DND-41 (cell line): ENCODE measurements around the gene SEPTIN11.

ENCODE experiments used
- ATAC-seq: fragments of 200-7000 bp; cut with Tn5 transposase; 3 replicates; pipeline ENCODE4 v1.9.1; 2021; ENCODE audit warnings: low read depth; ENCODE audit not compliant: insufficient read depth
- DNase-seq: peaks from one replicate; pipeline ENCODE4 v3.0.0-alpha.2; 2020
- H2AFZ ChIP-seq: 2 replicates; pipeline ENCODE4 v1.6.0; 2012; ENCODE audit warnings: low read depth, low read length
- H3K27ac ChIP-seq: 2 replicates; pipeline ENCODE4 v1.5.1; 2012; ENCODE audit warnings: low read length, inconsistent platforms
- H3K27me3 ChIP-seq: fragments of 200-600 bp; sonication (generic); 2 replicates; pipeline ENCODE4 v1.6.0; 2012; ENCODE audit warnings: low read length, mild to moderate bottlenecking, inconsistent platforms; ENCODE audit not compliant: insufficient read depth, poor library complexity
- H3K36me3 ChIP-seq: 2 replicates; pipeline ENCODE4 v1.5.1; 2012; ENCODE audit warnings: low read length, inconsistent platforms; ENCODE audit not compliant: insufficient read depth
- H3K4me1 ChIP-seq: 2 replicates; pipeline ENCODE4 v1.5.1; 2012; ENCODE audit warnings: mild to moderate bottlenecking, low read length; ENCODE audit not compliant: insufficient read depth
- H3K4me2 ChIP-seq: 2 replicates; pipeline ENCODE4 v1.6.0; 2012; ENCODE audit warnings: mild to moderate bottlenecking, moderate library complexity, low read length, inconsistent platforms; ENCODE audit not compliant: insufficient read depth
- H3K4me3 ChIP-seq, 2 experiments: fragments of 200-600 bp in 1 of 2; shearing (Covaris generic) in 1 of 2; 2 replicates each; pipeline ENCODE4 v1.5.1; 2012 to 2016; ENCODE audit warnings: inconsistent platforms in 2 of 2, low read length in 2 of 2, mild to moderate bottlenecking in 2 of 2, low read depth in 1 of 2, moderate library complexity in 1 of 2
- H3K79me2 ChIP-seq: 2 replicates; pipeline ENCODE4 v1.6.0; 2012; ENCODE audit warnings: low read length, inconsistent platforms; ENCODE audit not compliant: insufficient read depth
- H3K9ac ChIP-seq: 2 replicates; pipeline ENCODE4 v1.6.0; 2012; ENCODE audit warnings: low read depth, mild to moderate bottlenecking, inconsistent platforms, low read length, moderate library complexity
- H3K9me3 ChIP-seq: 2 replicates; pipeline ENCODE4 v1.5.1; 2012; ENCODE audit warnings: low read length, moderate library complexity, mild to moderate bottlenecking, inconsistent platforms; ENCODE audit not compliant: insufficient read depth, severe bottlenecking
- H4K20me1 ChIP-seq: 2 replicates; pipeline ENCODE4 v1.6.0; 2012; ENCODE audit warnings: low read length; ENCODE audit not compliant: insufficient read depth
- CTCF ChIP-seq: IDR thresholded peaks from 2 replicates; pipeline ENCODE4 v1.5.1; 2012; ENCODE audit warnings: borderline replicate concordance, low read length, moderate library complexity, mild to moderate bottlenecking; ENCODE audit not compliant: poor library complexity, severe bottlenecking; ENCODE audit errors: extremely low read depth
- EZH2 ChIP-seq: IDR thresholded peaks from 3 replicates; pipeline ENCODE4 v1.6.1; 2012; ENCODE audit warnings: borderline replicate concordance, low read depth, mild to moderate bottlenecking, moderate library complexity, low read length, inconsistent platforms; ENCODE audit not compliant: severe bottlenecking

SEPTIN11 gene

GRCh38 chr4:76958891-76959290 is 9.3 kb downstream of the SEPTIN11 start:
- no peak for DNase-seq
- no peak overlapping the region for H3K9ac ChIP-seq
- H2AFZ ChIP-seq = no peak overlapping the region
- no peaks in the 10 kb centered on the region for H3K27me3 ChIP-seq
- no peaks in the 10 kb centered on the region for H3K4me1 ChIP-seq
- no peaks in the 10 kb centered on the region for H3K79me2 ChIP-seq
- H4K20me1 ChIP-seq = no peaks in the 10 kb centered on the region
- no peak overlapping the region for H3K4me2 ChIP-seq
- no peak overlapping the region for H3K4me3 ChIP-seq
- no peak overlapping the region for H3K27ac ChIP-seq
- H3K36me3 ChIP-seq = no peaks in the 10 kb centered on the region
- no peaks in the 10 kb centered on the region for H3K9me3 ChIP-seq
- no peak for TF ChIP-seq CTCF
- TF ChIP-seq EZH2 = no peak
- no peak for ATAC-seq

GRCh38 chr4:76960014-76960413 is 10.5 kb downstream of the SEPTIN11 start:
- ATAC-seq = no peak
- no peaks in the 10 kb centered on the region for H4K20me1 ChIP-seq
- no peaks in the 10 kb centered on the region for H3K36me3 ChIP-seq
- no peaks in the 10 kb centered on the region for H3K27me3 ChIP-seq
- H3K9ac ChIP-seq = no peak overlapping the region
- no peak overlapping the region for H2AFZ ChIP-seq
- no peak overlapping the region for H3K4me3 ChIP-seq
- no peak for TF ChIP-seq EZH2
- TF ChIP-seq CTCF = no peak
- no peak overlapping the region for H3K27ac ChIP-seq
- no peak for DNase-seq
- H3K4me2 ChIP-seq = no peak overlapping the region
- H3K9me3 ChIP-seq = no peaks in the 10 kb centered on the region
- no peaks in the 10 kb centered on the region for H3K79me2 ChIP-seq
- H3K4me1 ChIP-seq = no peaks in the 10 kb centered on the region

DNA sequence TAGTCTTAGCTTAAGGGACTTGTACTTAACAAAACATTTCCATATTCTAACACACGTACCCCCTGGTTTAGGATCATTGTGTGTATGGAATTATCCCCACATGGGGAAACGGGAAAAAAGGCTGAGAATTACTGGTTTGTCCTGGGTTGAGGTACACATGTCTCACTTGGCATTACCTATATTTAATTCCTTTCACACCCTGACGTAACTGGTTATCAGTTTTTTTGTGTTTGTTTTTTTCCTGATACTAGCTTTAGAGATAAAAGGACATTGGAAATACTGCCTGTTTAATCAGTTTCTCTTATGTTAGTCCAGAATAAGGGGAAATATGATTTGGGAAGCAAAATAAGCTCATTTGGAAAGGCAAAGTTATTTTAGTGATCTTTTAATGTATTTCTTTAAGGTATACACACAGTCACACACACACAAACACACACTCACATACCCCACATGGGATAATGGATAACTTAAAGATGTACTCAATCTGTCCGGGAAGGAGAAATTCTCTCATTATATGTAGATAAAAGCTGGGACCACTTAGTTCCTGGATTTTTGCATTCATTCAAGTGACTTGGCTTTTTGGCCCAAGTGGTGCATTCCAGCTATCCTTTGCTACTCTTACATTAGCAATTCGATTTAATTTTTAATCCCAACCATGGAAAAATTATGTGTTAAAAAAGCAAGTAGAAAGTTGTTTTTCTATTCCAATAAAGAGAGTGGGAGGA is 13.0 kb downstream of the SEPTIN11 start:
- no peak for DNase-seq
- no peaks in the 10 kb centered on the region for H3K27me3 ChIP-seq
- no peaks in the 10 kb centered on the region for H3K79me2 ChIP-seq
- H3K36me3 ChIP-seq = no peaks in the 10 kb centered on the region
- no peak overlapping the region for H3K9ac ChIP-seq
- no peaks in the 10 kb centered on the region for H3K4me1 ChIP-seq
- H3K4me3 ChIP-seq = no peak overlapping the region
- no peaks in the 10 kb centered on the region for H4K20me1 ChIP-seq
- H2AFZ ChIP-seq = no peak overlapping the region
- H3K27ac ChIP-seq = no peak overlapping the region
- no peaks in the 10 kb centered on the region for H3K9me3 ChIP-seq
- no peak for ATAC-seq
- no peak for TF ChIP-seq CTCF
- no peak for TF ChIP-seq EZH2
- H3K4me2 ChIP-seq = no peak overlapping the region
